C4-2B (cell line): Measurements from ENCODE around the gene ZNG1A.
"Not testable (repeated sequence)": the region's sequence is repeated elsewhere in the genome, so short reads cannot be mapped to it uniquely, and the experiment has no call there.

Experiments
- H3K27ac ChIP-seq: fragments of 450-650 bp; 2 replicates; pipeline ENCODE4 v1.5.1; 2017
- ZFX ChIP-seq: fragments of 450-650 bp; IDR thresholded peaks from 2 replicates; pipeline ENCODE4 v1.6.1; 2017
- TF ChIP-seq, protein P1 (sequence below): fragments of 450-650 bp; conservative IDR thresholded peaks from 2 replicates; pipeline ENCODE4 v1.5.1; 2017; ENCODE audit warnings: mild to moderate bottlenecking

The ZNG1A gene

DNA sequence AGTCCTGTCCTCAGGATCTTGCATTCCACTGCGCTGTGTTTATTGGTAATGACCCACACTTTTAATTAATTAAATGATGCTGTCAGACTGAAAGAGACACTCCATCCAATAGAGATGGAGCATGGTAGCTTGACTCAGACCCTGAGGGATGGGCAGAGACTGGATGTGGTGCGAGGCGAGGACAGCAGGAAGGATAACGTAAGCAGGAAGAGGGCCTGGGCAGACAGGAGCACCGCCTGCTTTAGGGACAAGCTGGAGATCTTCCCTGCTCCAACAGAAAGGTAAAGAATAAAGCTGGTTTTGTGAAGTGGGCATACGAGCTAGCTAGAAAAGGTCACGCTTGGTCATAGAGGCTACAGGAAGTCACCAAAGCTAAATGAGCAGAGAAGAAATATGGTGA lies 32.2 kb upstream of the ZNG1A start:
- TF ChIP-seq, protein P1, sequence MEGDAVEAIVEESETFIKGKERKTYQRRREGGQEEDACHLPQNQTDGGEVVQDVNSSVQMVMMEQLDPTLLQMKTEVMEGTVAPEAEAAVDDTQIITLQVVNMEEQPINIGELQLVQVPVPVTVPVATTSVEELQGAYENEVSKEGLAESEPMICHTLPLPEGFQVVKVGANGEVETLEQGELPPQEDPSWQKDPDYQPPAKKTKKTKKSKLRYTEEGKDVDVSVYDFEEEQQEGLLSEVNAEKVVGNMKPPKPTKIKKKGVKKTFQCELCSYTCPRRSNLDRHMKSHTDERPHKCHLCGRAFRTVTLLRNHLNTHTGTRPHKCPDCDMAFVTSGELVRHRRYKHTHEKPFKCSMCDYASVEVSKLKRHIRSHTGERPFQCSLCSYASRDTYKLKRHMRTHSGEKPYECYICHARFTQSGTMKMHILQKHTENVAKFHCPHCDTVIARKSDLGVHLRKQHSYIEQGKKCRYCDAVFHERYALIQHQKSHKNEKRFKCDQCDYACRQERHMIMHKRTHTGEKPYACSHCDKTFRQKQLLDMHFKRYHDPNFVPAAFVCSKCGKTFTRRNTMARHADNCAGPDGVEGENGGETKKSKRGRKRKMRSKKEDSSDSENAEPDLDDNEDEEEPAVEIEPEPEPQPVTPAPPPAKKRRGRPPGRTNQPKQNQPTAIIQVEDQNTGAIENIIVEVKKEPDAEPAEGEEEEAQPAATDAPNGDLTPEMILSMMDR: no peak
- no peak for TF ChIP-seq ZFX
- H3K27ac ChIP-seq: no peak overlapping the region

DNA sequence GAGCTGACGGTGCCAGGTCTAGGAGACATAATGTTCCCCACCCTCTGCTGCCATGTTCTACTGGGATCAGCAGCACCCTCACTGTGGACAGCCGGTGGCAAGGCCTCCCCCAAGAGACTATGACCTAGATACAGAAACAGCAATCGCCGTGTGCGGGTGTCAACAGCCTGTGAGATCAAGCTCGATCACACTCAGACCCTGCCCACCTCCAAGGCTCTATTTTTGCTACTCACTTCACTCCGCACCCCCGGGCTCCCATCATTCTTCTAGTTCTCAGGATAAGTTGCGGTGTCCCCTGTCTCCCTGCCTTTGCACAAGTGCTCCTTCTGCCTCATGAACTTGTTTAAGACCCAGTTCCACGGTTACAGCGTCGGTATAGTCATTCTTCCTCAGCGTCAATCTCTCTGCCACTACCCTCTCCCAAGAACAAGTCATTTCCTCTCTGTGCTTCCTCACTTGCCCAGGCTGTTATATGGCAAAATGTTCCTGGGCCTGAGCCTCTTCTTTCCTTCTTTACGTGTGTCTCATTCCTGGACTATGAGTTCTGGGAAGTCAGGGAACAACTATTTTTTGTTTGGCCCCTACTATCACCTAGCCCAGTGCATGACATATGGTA lies 30.4 kb upstream of the ZNG1A start:
- no peak for TF ChIP-seq ZFX
- TF ChIP-seq, protein P1: no peak
- no peak overlapping the region for H3K27ac ChIP-seq

DNA sequence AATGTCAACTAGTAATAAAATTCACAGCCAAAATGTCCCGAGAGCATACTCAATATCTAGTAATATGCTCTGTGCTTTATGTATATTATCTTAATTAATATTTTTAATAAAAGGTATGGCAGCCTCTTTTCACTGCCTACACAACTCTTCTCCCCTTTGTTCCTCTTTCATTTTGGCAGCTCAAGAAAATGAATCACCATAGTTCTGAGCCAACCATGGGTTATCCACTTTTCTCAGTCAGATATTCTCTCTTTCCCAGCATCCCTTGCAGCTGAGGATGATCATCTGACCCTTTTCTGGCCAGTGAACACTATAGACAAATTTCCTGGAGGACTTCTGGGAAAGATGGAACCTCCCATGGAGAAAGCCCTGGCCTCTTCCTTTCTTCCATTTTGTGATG lies 27.6 kb upstream of the ZNG1A start:
- no peak overlapping the region for H3K27ac ChIP-seq
- TF ChIP-seq, protein P1: no peak
- no peak for TF ChIP-seq ZFX

DNA sequence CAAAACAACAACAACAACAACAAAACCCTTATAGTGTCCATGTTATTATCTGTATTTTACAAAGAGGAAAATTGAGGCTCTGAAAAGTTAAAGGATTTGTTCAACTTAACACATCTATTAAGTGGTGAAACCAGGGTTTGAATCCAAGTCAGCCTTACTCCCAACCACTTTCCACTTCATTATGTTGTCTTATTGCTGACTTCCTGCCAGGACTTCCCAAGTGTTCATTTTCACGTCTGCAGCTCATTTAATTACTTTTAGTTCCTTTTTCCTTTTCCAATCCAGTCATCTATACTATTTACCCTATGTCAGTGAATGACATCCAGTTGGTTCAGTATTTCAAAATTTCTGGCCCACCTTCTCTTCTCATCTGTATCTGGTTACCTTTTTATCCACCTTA lies 20.7 kb upstream of the ZNG1A start:
- H3K27ac ChIP-seq: not testable (repeated sequence)

DNA sequence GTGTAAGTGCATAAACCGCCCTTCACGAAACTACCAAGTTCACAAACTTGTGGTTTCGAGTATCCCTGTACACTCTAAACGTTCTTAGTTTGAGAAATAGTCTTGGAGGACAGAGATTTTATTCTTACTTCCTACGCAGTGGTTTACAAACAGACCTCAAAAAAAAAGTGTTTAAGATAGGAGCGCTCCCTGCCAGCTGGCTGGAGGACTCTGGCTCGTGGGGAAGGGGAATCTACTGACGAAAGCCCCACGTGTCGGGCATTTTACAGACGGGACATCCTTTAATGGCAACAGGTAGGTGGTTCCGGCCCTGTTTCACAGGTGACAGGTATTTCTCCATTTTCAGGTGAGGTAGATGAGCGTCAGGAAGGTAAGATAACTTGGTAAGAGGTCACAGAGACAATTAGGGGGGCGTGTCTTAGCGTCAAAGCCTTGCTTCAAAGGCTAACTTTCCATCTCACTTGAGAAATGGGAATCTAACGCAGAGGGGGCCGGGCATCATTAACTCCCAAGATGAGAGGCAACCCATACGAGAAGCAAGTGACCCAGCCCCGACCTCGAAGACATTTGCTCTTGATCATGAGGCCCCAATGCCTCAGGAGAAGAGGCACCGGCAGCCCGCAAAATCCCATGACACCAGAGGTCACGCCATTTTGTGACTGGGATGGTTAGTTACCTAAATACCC lies 573 bp downstream of the ZNG1A start:
- not testable (repeated sequence) for H3K27ac ChIP-seq

DNA sequence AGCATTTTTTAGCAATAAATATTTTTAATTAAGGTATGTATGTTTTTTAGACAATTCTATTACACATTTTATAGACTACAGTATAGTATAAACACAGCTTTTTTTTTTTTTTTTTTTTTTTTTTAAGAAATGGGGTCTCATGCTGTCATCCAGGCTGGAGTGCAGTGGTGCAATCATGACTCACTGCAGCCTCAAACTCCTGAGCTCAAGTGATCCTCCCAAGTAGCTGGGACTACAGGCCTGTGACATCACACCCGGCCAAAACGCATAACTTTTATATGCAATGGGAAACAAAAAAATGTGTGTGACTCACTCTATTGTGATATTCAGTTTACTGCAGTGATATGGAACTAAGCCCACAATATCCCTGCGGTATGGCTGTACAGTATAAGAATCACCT lies 9.1 kb downstream of the ZNG1A start:
- not testable (repeated sequence) for H3K27ac ChIP-seq

DNA sequence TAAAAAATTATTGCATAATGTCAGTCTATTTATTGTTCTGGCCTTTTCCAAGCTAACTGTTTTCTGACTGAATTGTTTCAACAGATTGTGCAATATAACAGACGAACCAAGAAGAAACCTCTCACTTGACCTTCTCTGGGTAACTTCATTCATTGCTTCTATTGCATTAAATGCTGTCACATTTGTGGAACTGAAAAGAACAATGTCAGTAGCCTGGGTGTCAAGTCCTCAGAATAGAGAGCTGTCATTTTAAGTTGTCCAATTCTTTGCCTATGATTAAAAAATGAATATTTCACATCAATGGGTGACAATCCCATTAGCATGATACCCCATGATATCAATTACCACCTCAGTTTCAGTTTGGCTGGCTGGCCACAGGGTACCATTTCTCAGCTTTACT lies 19.0 kb downstream of the ZNG1A start:
- not testable (repeated sequence) for H3K27ac ChIP-seq

DNA sequence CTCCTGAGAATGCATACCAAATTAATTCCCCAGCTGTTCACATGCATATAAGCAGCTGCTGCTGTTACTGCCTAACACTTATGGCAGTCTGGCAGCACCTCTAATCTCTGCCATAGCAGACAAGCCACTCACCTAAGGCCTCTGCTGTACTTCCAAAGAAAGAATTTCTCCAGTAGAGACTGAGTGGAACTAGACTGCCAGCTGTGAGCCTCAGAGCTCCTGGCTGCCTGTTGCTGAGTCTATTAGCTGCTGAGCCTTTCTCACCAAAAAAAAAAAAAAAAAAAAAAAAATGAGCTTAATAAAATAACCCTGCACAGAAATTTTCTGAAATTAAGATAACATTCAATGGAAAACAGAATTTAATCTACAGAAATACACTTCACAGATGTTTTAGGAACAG lies 27.7 kb downstream of the ZNG1A start:
- not testable (repeated sequence) for H3K27ac ChIP-seq

DNA sequence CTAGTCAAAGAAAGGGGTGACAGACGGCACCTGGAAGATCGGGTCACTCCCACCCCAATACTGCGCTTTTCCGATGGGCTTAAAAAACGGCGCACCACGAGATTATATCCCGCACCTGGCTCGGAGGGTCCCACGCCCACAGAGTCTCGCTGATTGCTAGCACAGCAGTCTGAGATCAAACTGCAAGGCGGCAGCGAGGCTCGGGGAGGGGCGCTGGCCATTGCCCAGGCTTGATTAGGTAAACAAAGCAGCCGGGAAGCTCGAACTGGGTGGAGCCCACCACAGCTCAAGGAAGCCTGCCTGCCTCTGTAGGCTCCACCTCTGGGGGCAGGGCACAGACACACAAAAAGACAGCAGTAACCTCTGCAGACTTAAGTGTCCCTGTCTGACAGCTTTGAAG lies 39.0 kb downstream of the ZNG1A start:
- not testable (repeated sequence) for H3K27ac ChIP-seq

DNA sequence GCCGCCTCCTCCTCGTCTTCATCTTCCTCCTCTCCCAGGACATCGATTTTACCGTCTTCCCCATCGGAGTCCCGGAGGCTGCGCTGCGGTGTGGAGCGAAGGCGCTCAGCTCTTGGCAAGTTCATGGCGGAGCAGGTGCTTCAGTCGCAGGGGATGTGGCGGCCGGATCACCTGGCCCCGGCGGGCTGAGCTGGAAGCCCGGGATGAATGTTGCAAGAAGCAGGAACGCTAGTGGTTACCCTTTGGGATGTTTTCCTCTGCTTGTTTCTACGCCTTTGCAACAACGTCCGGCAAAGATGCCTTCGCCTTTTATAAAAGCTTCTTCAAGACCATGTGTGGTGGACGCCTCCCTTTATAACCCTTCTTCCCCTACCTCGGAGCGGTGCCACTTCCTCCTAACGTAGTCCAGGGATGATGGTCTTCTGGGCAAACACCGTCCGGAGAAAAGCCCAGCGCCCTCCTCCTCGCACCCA lies 60.8 kb downstream of the ZNG1A start, which contains the start of gene FOXD4:
TSS of gene FOXD4 (minus strand) at position 423 of the 473 bp plus-strand sequence. CDS start at position 125, 298 bp downstream.
- H3K27ac ChIP-seq: not testable (repeated sequence)

DNA sequence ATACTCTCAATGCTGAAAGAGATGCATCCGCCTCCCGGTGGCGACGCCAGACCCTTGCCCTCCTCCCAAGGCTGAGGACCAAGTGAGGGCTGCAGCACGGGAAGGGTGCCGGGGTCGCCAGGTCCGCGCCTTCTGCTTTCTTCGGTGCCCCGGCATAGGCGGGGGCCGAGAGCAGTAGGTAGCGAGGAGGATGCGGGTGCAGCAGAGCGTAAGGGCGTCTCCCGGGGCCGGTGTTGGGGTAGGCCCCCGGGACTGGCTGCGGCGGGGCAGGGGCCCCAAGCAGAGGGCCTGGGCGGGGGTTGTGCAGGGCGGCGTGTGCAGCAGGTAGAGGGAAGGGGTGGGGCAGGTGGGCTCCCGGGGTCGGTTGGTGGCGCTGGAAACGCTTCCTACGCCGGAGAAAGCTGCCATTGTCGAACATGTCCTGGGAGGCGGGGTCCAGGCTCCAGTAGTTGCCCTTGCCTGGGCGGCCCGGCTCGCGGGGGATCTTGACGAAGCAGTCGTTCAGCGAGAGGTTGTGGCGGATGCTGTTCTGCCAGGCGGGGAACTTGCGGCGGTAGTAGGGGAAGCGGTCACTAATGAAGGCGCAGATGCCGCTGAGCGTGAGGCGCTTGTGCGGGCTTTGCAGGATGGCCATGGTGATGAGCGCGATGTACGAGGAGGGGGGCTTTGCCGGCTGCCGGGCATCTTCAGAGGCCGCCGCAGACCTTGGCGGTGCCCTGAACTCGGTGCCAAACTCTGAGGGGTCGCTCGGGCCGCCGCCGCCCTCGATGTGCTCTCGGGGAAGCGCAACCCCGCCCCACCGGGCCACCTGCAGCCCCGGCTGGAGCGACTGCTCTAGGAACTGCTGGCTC lies 61.5 kb downstream of the ZNG1A start:
- H3K27ac ChIP-seq: not testable (repeated sequence)

DNA sequence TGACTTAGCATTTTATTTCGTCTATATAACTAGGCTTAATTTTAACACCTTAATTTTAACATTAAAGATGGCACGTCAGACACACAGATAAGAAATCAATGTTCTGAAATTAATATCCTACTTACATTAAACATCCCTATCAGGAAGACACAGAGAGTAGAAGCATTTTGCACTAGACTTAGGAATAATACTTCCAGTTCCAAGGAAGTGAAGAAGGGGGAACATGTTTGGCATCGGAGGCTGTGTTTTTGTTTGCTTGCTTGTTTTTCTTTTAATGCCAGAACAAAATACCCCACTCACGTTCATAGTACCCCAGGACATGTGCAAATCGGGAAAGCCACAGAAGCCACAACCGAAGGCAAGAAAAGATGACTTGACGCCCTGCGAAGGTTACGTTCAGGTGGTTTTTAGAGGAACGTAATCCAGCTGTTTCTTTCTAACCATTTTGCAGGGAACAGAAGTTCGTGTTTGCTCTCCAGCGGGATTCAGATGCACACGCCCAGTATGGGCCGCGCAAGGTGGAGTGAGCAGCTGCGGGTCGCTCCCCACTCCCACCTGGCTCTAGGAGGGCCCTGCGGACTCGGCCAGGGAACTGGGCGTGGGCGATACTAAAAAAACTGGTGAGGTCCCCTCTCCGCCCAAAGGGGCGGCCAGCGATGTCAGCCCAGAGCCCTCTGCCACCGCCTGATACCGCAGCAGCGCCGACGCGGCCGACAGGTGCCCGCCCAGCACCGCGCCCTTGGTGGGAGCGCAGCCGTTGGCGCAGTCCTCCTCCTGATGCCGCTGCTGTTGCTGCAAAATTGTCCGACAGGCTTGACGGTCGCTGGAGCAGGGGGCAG lies 62.4 kb downstream of the ZNG1A start:
- not testable (repeated sequence) for H3K27ac ChIP-seq

DNA sequence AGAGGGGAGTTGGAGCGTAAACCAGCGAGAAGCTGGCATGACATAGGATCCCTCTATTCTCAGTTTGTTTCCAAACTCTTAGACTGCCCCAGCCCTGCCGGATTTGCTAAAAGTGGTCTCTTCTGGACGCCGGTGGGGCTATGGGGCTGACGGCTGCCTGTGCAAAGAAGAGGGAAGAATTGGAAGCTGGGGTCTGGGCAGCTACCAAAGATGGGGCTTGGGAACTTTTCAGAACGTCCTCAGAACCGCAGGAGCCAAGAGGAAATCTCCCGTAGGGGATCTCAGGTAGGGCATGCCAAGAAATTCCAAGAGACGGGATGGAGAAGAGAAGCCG lies 63.8 kb downstream of the ZNG1A start:
- H3K27ac ChIP-seq: not testable (repeated sequence)

DNA sequence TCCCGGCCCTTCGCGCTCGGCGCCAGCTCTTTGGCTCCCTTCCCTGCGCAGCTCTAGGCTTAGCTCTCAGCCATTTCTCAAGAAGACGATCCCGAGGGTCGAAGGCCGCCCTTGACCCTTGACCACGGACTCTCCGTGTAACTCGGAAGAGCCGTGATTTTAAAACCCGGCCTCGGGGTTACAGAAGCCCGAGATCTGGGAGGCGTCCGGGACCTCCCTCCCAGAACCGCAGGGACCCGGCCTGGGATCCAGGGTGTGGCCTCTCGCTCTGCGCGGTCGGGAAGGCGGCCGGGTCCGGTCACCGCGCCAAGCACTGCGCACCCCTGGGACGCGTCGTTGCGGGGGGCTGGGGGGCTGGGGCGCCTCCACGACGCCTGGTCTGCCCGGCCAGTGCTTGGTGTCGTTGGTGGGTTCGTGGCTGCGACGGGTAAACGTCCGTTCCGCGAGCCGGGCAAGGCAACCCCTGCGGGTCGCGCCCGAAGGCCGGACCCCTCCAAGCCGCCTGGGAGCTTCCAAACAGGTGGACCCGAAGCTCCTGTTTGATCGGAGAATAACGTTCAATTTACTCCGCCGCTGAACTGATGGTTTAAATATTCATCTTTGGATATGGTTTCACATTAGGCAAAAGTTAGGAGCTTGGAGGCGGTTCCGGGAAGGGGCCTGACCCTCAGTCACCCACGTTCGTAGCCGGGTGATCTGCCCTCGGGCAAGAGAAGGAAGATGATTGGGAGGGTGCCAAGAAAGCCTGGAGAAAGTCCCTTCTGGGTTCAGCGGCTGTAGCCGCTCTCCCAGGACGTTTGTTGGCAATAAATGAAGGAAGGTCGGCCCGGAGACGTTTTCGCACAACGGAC lies 64.4 kb downstream of the ZNG1A start:
- not testable (repeated sequence) for H3K27ac ChIP-seq

DNA sequence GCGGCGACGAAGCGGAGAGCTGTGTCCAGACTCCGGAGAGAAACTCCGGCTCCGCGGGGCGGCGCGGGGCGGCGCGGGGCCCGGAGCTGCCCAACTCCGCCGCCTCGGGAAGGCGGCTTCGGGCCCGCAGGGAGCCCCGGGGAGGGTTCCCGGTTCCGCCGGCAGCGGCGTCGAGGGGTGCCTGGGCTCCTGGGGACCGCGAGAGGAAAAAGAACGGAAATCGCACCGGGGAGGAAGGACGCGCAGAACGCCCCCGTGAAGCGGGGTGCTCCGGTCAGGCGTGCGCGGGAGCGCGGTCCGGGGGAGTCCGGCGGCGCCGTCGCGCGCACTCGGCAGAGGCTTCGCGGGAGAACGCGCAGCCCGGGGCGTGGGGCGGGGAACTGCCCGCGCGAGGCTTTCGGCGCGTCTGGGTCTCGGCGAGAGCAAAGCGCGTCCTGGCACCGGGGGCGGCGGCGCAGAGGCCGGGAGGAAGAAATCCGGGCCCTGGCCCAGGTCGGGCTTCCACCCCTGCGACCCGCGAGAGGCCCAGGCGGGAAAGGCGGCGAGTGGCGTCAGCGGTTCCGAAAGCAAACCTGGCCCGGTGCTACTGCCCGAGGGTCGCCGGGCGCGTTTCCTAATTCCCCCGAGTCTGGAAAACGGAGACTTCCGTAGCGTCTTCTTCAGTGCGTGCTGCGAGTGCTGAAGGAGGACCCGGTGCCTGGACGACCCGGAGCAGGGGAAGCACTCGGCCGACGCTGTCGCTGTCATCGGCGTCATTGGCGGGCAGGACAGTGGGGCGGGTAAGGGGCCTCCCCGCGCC lies 65.2 kb downstream of the ZNG1A start:
- H3K27ac ChIP-seq: not testable (repeated sequence)
